Sigmoid colon (tissue), 4 donors: Measurements from ENCODE around the gene PLK3.
"Not testable (repeated sequence)": the region's sequence is repeated elsewhere in the genome, so short reads cannot be mapped to it uniquely, and the experiment has no call there.

Experiments used
- EP300 ChIP-seq, 4 donors: sonication (generic); formaldehyde crosslinking; IDR thresholded peaks; one replicate each; pipeline ENCODE4 v1.6.1; 2017; ENCODE audit warnings: antibody characterized with exemption in 4 of 4
- POLR2A ChIP-seq, 2 donors: fragments of 450-650 bp; IDR thresholded peaks; one replicate each; pipeline ENCODE4 v1.6.1; 2016; ENCODE audit warnings: antibody characterized with exemption in 2 of 2, mild to moderate bottlenecking in 2 of 2, moderate library complexity in 2 of 2
- TF ChIP-seq, protein P1 (sequence below), 4 experiments: fragments of 450-650 bp in 3 of 4; fragments of 200-600 bp in 1 of 4; IDR thresholded peaks; one replicate each; pipeline ENCODE4 v1.5.1; 2016 to 2019; ENCODE audit warnings: antibody characterized with exemption in 4 of 4, mild to moderate bottlenecking in 3 of 4, moderate library complexity in 2 of 4

DNA sequence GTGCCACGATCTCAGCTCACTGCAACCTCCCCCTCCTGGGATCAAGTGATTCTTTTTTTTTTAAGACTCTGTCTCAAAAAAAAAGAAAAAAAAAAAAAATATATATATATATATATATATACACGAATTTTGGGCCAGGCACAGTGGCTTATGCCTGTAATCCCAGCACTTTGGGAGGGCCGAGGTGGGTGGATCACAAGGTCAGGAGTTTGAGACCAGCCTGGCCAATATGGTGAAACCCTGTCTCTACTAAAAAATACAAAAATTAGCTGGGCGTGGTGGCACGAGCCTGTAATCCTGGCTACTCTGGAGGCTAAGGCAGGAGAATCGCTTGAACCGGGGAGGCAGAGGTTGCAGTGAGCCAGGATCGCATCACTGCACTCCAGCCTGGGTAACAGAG lies 2.3 kb upstream of the PLK3 start:
- TF ChIP-seq, protein P1, sequence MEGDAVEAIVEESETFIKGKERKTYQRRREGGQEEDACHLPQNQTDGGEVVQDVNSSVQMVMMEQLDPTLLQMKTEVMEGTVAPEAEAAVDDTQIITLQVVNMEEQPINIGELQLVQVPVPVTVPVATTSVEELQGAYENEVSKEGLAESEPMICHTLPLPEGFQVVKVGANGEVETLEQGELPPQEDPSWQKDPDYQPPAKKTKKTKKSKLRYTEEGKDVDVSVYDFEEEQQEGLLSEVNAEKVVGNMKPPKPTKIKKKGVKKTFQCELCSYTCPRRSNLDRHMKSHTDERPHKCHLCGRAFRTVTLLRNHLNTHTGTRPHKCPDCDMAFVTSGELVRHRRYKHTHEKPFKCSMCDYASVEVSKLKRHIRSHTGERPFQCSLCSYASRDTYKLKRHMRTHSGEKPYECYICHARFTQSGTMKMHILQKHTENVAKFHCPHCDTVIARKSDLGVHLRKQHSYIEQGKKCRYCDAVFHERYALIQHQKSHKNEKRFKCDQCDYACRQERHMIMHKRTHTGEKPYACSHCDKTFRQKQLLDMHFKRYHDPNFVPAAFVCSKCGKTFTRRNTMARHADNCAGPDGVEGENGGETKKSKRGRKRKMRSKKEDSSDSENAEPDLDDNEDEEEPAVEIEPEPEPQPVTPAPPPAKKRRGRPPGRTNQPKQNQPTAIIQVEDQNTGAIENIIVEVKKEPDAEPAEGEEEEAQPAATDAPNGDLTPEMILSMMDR (IDR thresholded peaks at IDR 0.05): not testable (repeated sequence)
- TF ChIP-seq POLR2A, EP300 (IDR thresholded peaks at IDR 0.05): not testable (repeated sequence)
